Measurements from ENCODE around the gene PGM3. TPM values are rescaled to one million over a fixed set of nuclear protein-coding genes. Genes with fewer than 3 reads are reported as not detected.
A peak's percentile ranks its signal among the peaks of the same experiment; 100 is the strongest.

The PGM3 gene
- total RNA-seq, 1 donor from 2014 or later, result 59.6 TPM

- no peak overlapping the region for H3K4me3 Mint-ChIP-seq (ENCODE audit: unreplicated experiment)
- DNase-seq (ENCODE audit: low spot score), result peak; percentile 59
- H3K27ac Mint-ChIP-seq (ENCODE audit: unreplicated experiment), result no peak overlapping the region
- no peaks in the 10 kb centered on the region for H3K9me3 Mint-ChIP-seq (ENCODE audit: unreplicated experiment)
- H3K36me3 Mint-ChIP-seq (ENCODE audit: low read depth, unreplicated experiment), result no peaks in the 10 kb centered on the region
- H3K27me3 Mint-ChIP-seq (ENCODE audit: unreplicated experiment), result no peaks in the 10 kb centered on the region
- no peaks in the 10 kb centered on the region for H3K4me1 Mint-ChIP-seq (ENCODE audit: unreplicated experiment)
- TF ChIP-seq CTCF (IDR thresholded peaks at IDR 0.05; ENCODE audit: unreplicated experiment), result peak; percentile 36
Observed at GRCh38 chr6:83215131-83216047, 22.3 kb upstream of the PGM3 start.

- Mint-ChIP-seq H3K27ac (ENCODE audit: unreplicated experiment) (no peak overlapping the region), H3K9me3 (ENCODE audit: unreplicated experiment) (no peaks in the 10 kb centered on the region), H3K36me3 (ENCODE audit: low read depth, unreplicated experiment) (peaks cover 5% of the 10 kb centered on the region), H3K4me3 (ENCODE audit: unreplicated experiment) (no peak overlapping the region), H3K4me1 (ENCODE audit: unreplicated experiment) (peaks cover 7% of the 10 kb centered on the region), H3K27me3 (ENCODE audit: unreplicated experiment) (no peaks in the 10 kb centered on the region)
- TF ChIP-seq CTCF (IDR thresholded peaks at IDR 0.05; ENCODE audit: unreplicated experiment), result no peak
- DNase-seq (ENCODE audit: low spot score), result no peak
Observed at GRCh38 chr6:83202031-83202430, 9.0 kb upstream of the PGM3 start.

- H3K36me3 Mint-ChIP-seq (ENCODE audit: low read depth, unreplicated experiment), result peaks cover 10% of the 10 kb centered on the region
- no peak overlapping the region for H3K4me3 Mint-ChIP-seq (ENCODE audit: unreplicated experiment)
- TF ChIP-seq CTCF (IDR thresholded peaks at IDR 0.05; ENCODE audit: unreplicated experiment), result no peak
- peaks cover 7% of the 10 kb centered on the region for H3K4me1 Mint-ChIP-seq (ENCODE audit: unreplicated experiment)
- DNase-seq (ENCODE audit: low spot score), result no peak
- H3K27ac Mint-ChIP-seq (ENCODE audit: unreplicated experiment), result no peak overlapping the region
- H3K9me3 Mint-ChIP-seq (ENCODE audit: unreplicated experiment), result no peaks in the 10 kb centered on the region
- H3K27me3 Mint-ChIP-seq (ENCODE audit: unreplicated experiment), result no peaks in the 10 kb centered on the region
Observed at GRCh38 chr6:83199863-83200225, 6.8 kb upstream of the PGM3 start.

GRCh38 chr6:83199173-83199862 lies 6.3 kb upstream of the PGM3 start:
- no peak for DNase-seq (ENCODE audit: low spot score)
- H3K27me3 Mint-ChIP-seq (ENCODE audit: unreplicated experiment), result no peaks in the 10 kb centered on the region
- no peak for TF ChIP-seq CTCF (IDR thresholded peaks at IDR 0.05; ENCODE audit: unreplicated experiment)
- H3K9me3 Mint-ChIP-seq (ENCODE audit: unreplicated experiment), result no peaks in the 10 kb centered on the region
- H3K4me1 Mint-ChIP-seq (ENCODE audit: unreplicated experiment), result peaks cover 9% of the 10 kb centered on the region
- no peak overlapping the region for H3K27ac Mint-ChIP-seq (ENCODE audit: unreplicated experiment)
- peaks cover 10% of the 10 kb centered on the region for H3K36me3 Mint-ChIP-seq (ENCODE audit: low read depth, unreplicated experiment)
- H3K4me3 Mint-ChIP-seq (ENCODE audit: unreplicated experiment), result no peak overlapping the region
